IMR-90 (cell line): Measurements from ENCODE around the gene F2RL3.

Source experiments
- BHLHE40 ChIP-seq: fragments of 150-350 bp; IDR thresholded peaks from 2 replicates; pipeline ENCODE4 v1.6.1; 2016; ENCODE audit warnings: mild to moderate bottlenecking, low read depth, low read length
- CHD1 ChIP-seq: IDR thresholded peaks from 2 replicates; pipeline ENCODE4 v1.6.1; 2012; ENCODE audit warnings: low read depth, low read length, improper control_type of control experiment
- CTCF ChIP-seq: conservative IDR thresholded peaks from 2 replicates; pipeline ENCODE4 v1.5.1; 2012; ENCODE audit warnings: mild to moderate bottlenecking, low read depth, low read length, improper control_type of control experiment
- MXI1 ChIP-seq: IDR thresholded peaks from 2 replicates; pipeline ENCODE4 v1.6.1; 2012; ENCODE audit warnings: low read depth, mild to moderate bottlenecking, low read length, moderate library complexity, borderline replicate concordance
- POLR2A ChIP-seq: IDR thresholded peaks from 2 replicates; pipeline ENCODE4 v1.6.1; 2012; ENCODE audit warnings: mild to moderate bottlenecking, low read depth, low read length
- RAD21 ChIP-seq: IDR thresholded peaks from 2 replicates; pipeline ENCODE4 v1.6.1; 2012; ENCODE audit warnings: low read length, improper control_type of control experiment
- SMC3 ChIP-seq: fragments of 150-350 bp; IDR thresholded peaks from 2 replicates; pipeline ENCODE4 v1.6.1; 2016; ENCODE audit warnings: low read depth, mild to moderate bottlenecking, antibody characterized with exemption, low read length, moderate library complexity
- USF2 ChIP-seq: fragments of 150-350 bp; IDR thresholded peaks from 2 replicates; pipeline ENCODE4 v1.6.1; 2017; ENCODE audit warnings: mild to moderate bottlenecking, antibody characterized with exemption, low read length, low read depth

DNA sequence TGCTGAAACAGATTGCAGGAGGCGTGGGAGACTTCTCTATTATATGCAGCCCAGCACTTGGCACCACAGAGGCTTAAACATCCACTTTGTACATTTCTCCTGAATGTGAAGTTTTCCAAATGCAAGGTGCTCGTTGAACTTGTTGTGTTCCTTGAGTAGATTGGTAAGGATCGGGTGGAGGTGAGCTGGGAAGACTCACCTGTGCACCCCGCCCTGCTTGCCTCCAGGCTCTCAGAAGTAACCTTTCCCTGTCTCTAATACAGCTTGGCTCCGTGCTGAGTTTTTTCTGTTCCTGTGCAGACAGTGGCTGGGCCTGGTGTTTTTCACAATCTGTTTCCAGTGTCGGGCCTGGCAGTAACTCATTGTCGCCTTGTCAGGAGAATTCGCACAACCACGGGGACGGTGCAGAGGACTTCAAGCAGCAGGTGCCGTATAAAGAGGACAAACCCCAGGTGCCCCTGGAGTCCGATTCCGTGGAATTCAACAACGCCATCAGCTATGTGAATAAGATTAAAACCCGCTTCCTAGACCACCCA lies 47.3 kb upstream of the F2RL3 start:
- TF ChIP-seq POLR2A (no peak), CTCF (no peak), USF2 (no peak), BHLHE40 (no peak), MXI1 (no peak), RAD21 (no peak), SMC3 (no peak), CHD1 (no peak)
